H9 (cell line): ENCODE data around the gene DDX51. TPM values are rescaled to one million over a fixed set of nuclear protein-coding genes. Genes with fewer than 3 reads are reported as not detected.

Experiments used
- DNase-seq: peaks from one replicate; pipeline ENCODE4 v3.0.0-alpha.2; 2017
- H2AFZ ChIP-seq: one replicate; pipeline ENCODE4 v1.6.1; 2013; ENCODE audit warnings: mild to moderate bottlenecking, low read length, control low read depth, moderate library complexity
- H2AK5ac ChIP-seq: 2 replicates; pipeline ENCODE4 v1.6.1; 2013; ENCODE audit warnings: low read length, control low read depth, mixed read lengths; ENCODE audit not compliant: insufficient read length
- H2BK120ac ChIP-seq: one replicate; pipeline ENCODE4 v1.6.1; 2013; ENCODE audit warnings: low read depth, mild to moderate bottlenecking, low read length, control low read depth, inconsistent platforms; ENCODE audit not compliant: poor library complexity, severe bottlenecking
- H2BK12ac ChIP-seq: 2 replicates; pipeline ENCODE4 v1.6.1; 2013; ENCODE audit warnings: low read length, control low read depth, mixed read lengths, low read depth; ENCODE audit not compliant: insufficient read length
- H2BK15ac ChIP-seq: 2 replicates; pipeline ENCODE4 v1.6.1; 2013; ENCODE audit warnings: low read depth, low read length, control low read depth
- H2BK20ac ChIP-seq: one replicate; pipeline ENCODE4 v1.6.1; 2013; ENCODE audit warnings: low read depth, mild to moderate bottlenecking, low read length, control low read depth, inconsistent platforms; ENCODE audit not compliant: poor library complexity, severe bottlenecking
- H2BK5ac ChIP-seq: 2 replicates; pipeline ENCODE4 v1.6.1; 2013; ENCODE audit warnings: low read length, control low read depth, mixed read lengths; ENCODE audit not compliant: insufficient read length
- H3K14ac ChIP-seq: 2 replicates; pipeline ENCODE4 v1.6.1; 2013; ENCODE audit warnings: low read length, control low read depth; ENCODE audit not compliant: insufficient read depth
- H3K18ac ChIP-seq: 2 replicates; pipeline ENCODE4 v1.6.1; 2013; ENCODE audit warnings: low read depth, mild to moderate bottlenecking, mixed read lengths, low read length, control low read depth; ENCODE audit not compliant: insufficient read length
- H3K23ac ChIP-seq: 2 replicates; pipeline ENCODE4 v1.6.1; 2013; ENCODE audit warnings: low read length, control low read depth, mixed read lengths, low read depth; ENCODE audit not compliant: insufficient read length
- H3K23me2 ChIP-seq: 2 replicates; pipeline ENCODE4 v1.6.1; 2013; ENCODE audit warnings: low read depth, mild to moderate bottlenecking, mixed read lengths, low read length, control low read depth; ENCODE audit not compliant: insufficient read length, poor library complexity, severe bottlenecking
- H3K27ac ChIP-seq: 2 replicates; pipeline ENCODE4 v1.5.1; 2013; ENCODE audit warnings: low read length, control low read depth, mixed read lengths, low read depth; ENCODE audit not compliant: insufficient read length
- H3K27me3 ChIP-seq: 2 replicates; pipeline ENCODE4 v1.6.1; 2013; ENCODE audit warnings: low read length, control low read depth, inconsistent platforms; ENCODE audit not compliant: insufficient read depth
- H3K4ac ChIP-seq: 2 replicates; pipeline ENCODE4 v1.6.1; 2013; ENCODE audit warnings: low read depth, mild to moderate bottlenecking, control low read depth, inconsistent platforms, low read length, moderate library complexity
- H3K4me1 ChIP-seq: 2 replicates; pipeline ENCODE4 v1.6.1; 2013; ENCODE audit warnings: low read length, control low read depth, inconsistent platforms; ENCODE audit not compliant: insufficient read depth
- H3K4me2 ChIP-seq: 2 replicates; pipeline ENCODE4 v1.6.1; 2013; ENCODE audit warnings: low read length, control low read depth, mixed read lengths; ENCODE audit not compliant: insufficient read length, insufficient read depth
- H3K56ac ChIP-seq: 2 replicates; pipeline ENCODE4 v1.6.1; 2013; ENCODE audit warnings: low read depth, mild to moderate bottlenecking, mixed read lengths, low read length, control low read depth; ENCODE audit not compliant: insufficient read length
- H3K79me1 ChIP-seq: 2 replicates; pipeline ENCODE4 v1.6.1; 2013; ENCODE audit warnings: low read depth, mild to moderate bottlenecking, moderate library complexity, low read length, control low read depth, inconsistent platforms; ENCODE audit not compliant: insufficient read depth, poor library complexity, severe bottlenecking
- H3K79me2 ChIP-seq: 2 replicates; pipeline ENCODE4 v1.6.1; 2013; ENCODE audit warnings: low read length, control low read depth, inconsistent platforms; ENCODE audit not compliant: insufficient read depth
- H3K9ac ChIP-seq: 2 replicates; pipeline ENCODE4 v1.6.1; 2013; ENCODE audit warnings: low read length, control low read depth, mixed read lengths; ENCODE audit not compliant: insufficient read length; ENCODE audit errors: extremely low read depth
- H3K9me3 ChIP-seq: one replicate; pipeline ENCODE4 v1.6.1; 2013; ENCODE audit warnings: low read depth, low read length, inconsistent platforms; ENCODE audit not compliant: control insufficient read depth
- H3T11ph ChIP-seq: one replicate; pipeline ENCODE4 v1.6.1; 2013; ENCODE audit warnings: mild to moderate bottlenecking, low read length, control low read depth, inconsistent platforms
- H4K20me1 ChIP-seq: one replicate; pipeline ENCODE4 v1.6.1; 2013; ENCODE audit not compliant: control insufficient read depth, insufficient read length, insufficient read depth
- H4K5ac ChIP-seq: 2 replicates; pipeline ENCODE4 v1.6.1; 2013; ENCODE audit warnings: low read depth, mild to moderate bottlenecking, mixed read lengths, low read length, control low read depth; ENCODE audit not compliant: insufficient read length
- H4K8ac ChIP-seq: replicated peaks from 2 replicates; pipeline ENCODE4 v1.6.1; 2013; ENCODE audit warnings: low read length, control low read depth, mixed read lengths, low read depth; ENCODE audit not compliant: insufficient read length
- H4K91ac ChIP-seq: 2 replicates; pipeline ENCODE4 v1.6.1; 2013; ENCODE audit warnings: low read depth, mild to moderate bottlenecking, moderate library complexity, mixed read lengths, low read length, control low read depth; ENCODE audit not compliant: insufficient read length
- H3K27ac Mint-ChIP-seq, 3 experiments: 2 replicates in 2 of 3; 3 replicates in 1 of 3; pipeline ENCODE4 v1.8.0; 2020 to 2021; ENCODE audit warnings: mixed read lengths in 3 of 3, mild to moderate bottlenecking in 1 of 3, moderate library complexity in 1 of 3
- H3K27me3 Mint-ChIP-seq: 2 replicates; pipeline ENCODE4 v1.8.0; 2021; ENCODE audit warnings: low read depth, mild to moderate bottlenecking, moderate library complexity, mixed read lengths
- H3K36me3 Mint-ChIP-seq, 3 experiments: 2 replicates in 2 of 3; 3 replicates in 1 of 3; pipeline ENCODE4 v1.8.0; 2020 to 2021; ENCODE audit warnings: low read depth in 3 of 3, mixed read lengths in 3 of 3; ENCODE audit not compliant: insufficient read depth in 1 of 3
- H3K4me1 Mint-ChIP-seq, 2 experiments: 2 replicates each; pipeline ENCODE4 v1.8.0; 2020; ENCODE audit warnings: mixed read lengths in 2 of 2
- H3K4me3 Mint-ChIP-seq, 2 experiments: 2 replicates in 1 of 2; 3 replicates in 1 of 2; pipeline ENCODE4 v1.8.0; 2020 to 2021; ENCODE audit warnings: mild to moderate bottlenecking in 2 of 2, mixed read lengths in 2 of 2, moderate library complexity in 1 of 2
- H3K9me3 Mint-ChIP-seq, 2 experiments: 2 replicates in 1 of 2; 3 replicates in 1 of 2; pipeline ENCODE4 v1.8.0; 2020; ENCODE audit warnings: mild to moderate bottlenecking in 2 of 2, mixed read lengths in 2 of 2, moderate library complexity in 1 of 2
- CTCF ChIP-seq: fragments of 200-600 bp; sonication (generic); conservative IDR thresholded peaks from 3 replicates; pipeline ENCODE4 v1.8.0; 2021; ENCODE audit warnings: antibody characterized with exemption, mild to moderate bottlenecking
- WGBS: extraction: QIAGEN DNeasy Blood & Tissue Kit; methylation state at CpG from one replicate; pipeline ENCODE4 v1.1.7; 2013; ENCODE audit warnings: missing lambda C conversion rate, low lambda C conversion rate, mixed read lengths; ENCODE audit not compliant: insufficient read length; ENCODE audit errors: extremely low coverage; 5-methylcytosine and 5-hydroxymethylcytosine counted together
- total RNA-seq: library from RNA; stranded (reverse); gene quantifications from 2 replicates; pipeline ENCODE4 v1.2.1, GENCODE V29; 2021

DDX51 gene
- total RNA-seq, 1 experiment from 2014 or later = 37.9 TPM

GRCh38 chr12:132138941-132139871, 4.9 kb downstream of the DDX51 start:
- Histone ChIP-seq H3K4ac (no peak overlapping the region), H3K79me2 (peaks cover 4% of the 10 kb centered on the region; the same call in 1 of the 2 replicates), H4K91ac (no peak overlapping the region), H2BK5ac (no peak overlapping the region), H4K5ac (no peak overlapping the region), H3K79me1 (peaks cover 6% of the 10 kb centered on the region), H3K9me3 (no peaks in the 10 kb centered on the region), H3K27me3 (no peaks in the 10 kb centered on the region), H3K23ac (no peak overlapping the region), H2AK5ac (no peak overlapping the region), H2BK15ac (no peak overlapping the region), H4K8ac (no peak overlapping the region), H3K23me2 (peaks cover 5% of the 10 kb centered on the region), H3K9ac (no peak overlapping the region), H2AFZ (no peak overlapping the region), H2BK20ac (no peak overlapping the region), H3K14ac (no peak overlapping the region), H3K56ac (no peak overlapping the region), H3T11ph (no peak overlapping the region), H3K4me1 (no peaks in the 10 kb centered on the region), H3K27ac (no peak overlapping the region), H2BK12ac (no peak overlapping the region), H4K20me1 (no peaks in the 10 kb centered on the region), H2BK120ac (no peak overlapping the region), H3K4me2 (no peak overlapping the region), H3K18ac (no peak overlapping the region)
- H3K36me3 Mint-ChIP-seq = peaks cover 24 to 45% (median 44%) of the 10 kb centered on the region in 3 experiments
- peaks cover 20% of the 10 kb centered on the region for H3K27me3 Mint-ChIP-seq
- H3K4me1 Mint-ChIP-seq = peaks cover 3 to 4% of the 10 kb centered on the region in 2 experiments
- no peak overlapping the region; a peak in 1 of 5 replicates for H3K4me3 Mint-ChIP-seq
- no peak overlapping the region for H3K27ac Mint-ChIP-seq
- WGBS = no CpG with 5 or more reads among the region's 34 CpGs
- peaks cover 2 to 3% of the 10 kb centered on the region in 2 experiments; a peak in 3 of 5 replicates for H3K9me3 Mint-ChIP-seq
- no peak for TF ChIP-seq CTCF
- no peak for DNase-seq
